Effector CD4-positive, alpha-beta T cell (primary cell): Measurements from ENCODE around the gene LIMCH1.
"Not testable (repeated sequence)": the region's sequence is repeated elsewhere in the genome, so short reads cannot be mapped to it uniquely, and the experiment has no call there.

Experiments
- DNase-seq: peaks from one replicate; pipeline ENCODE4 v3.0.0-alpha.2; 2020

LIMCH1 gene

GRCh38 chr4:41737491-41737890 lies 199.5 kb downstream of the LIMCH1 start:
- DNase-seq: not testable (repeated sequence)

DNA sequence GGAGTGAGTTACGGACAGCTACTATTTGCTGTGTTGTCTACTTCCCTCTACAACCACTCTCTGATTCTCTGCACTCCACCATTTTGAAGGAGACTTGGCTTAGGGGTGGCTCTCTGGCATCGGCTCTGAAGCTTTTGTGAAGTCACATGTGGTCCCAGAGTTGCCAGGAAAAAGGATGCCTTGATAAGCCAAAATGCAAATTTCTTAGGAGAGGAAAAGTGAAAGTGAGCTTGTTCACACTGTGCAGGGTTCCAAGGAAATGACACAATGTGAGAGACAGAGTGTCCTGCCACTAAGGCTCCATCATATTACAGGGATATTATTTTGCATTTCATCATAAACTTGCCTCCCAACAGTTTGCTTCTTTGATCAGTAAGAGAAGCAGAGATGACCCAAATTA lies 203.4 kb downstream of the LIMCH1 start:
- no peak for DNase-seq

GRCh38 chr4:41744572-41745291 lies 206.8 kb downstream of the LIMCH1 start:
- DNase-seq: no peak

- DNase-seq: no peak
Measured at GRCh38 chr4:41745292-41746024, 207.5 kb downstream of the LIMCH1 start.

DNA sequence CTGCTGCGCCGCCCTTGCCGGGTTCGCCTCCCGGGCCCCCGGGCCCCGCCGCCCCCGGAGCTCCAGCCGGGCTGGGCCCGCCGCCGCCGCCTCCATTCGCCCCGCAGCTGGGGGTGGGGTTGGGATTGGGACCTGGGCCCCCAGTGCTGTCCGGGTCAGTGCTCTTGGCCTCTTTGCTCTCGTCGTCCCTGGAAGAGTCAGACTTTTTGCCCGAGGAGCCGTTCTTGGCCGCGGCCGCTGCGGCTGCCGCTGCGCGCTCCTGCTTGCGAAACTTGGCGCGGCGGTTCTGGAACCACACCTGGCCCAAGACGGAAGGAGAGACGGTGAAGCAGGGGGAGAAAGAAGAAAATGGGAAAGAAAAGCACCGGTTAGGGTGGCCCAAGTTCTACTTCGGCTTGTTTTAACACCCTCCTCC lies 208.1 kb downstream of the LIMCH1 start:
- no peak for DNase-seq

GRCh38 chr4:41746440-41747229 lies 208.7 kb downstream of the LIMCH1 start:
- no peak for DNase-seq

DNA sequence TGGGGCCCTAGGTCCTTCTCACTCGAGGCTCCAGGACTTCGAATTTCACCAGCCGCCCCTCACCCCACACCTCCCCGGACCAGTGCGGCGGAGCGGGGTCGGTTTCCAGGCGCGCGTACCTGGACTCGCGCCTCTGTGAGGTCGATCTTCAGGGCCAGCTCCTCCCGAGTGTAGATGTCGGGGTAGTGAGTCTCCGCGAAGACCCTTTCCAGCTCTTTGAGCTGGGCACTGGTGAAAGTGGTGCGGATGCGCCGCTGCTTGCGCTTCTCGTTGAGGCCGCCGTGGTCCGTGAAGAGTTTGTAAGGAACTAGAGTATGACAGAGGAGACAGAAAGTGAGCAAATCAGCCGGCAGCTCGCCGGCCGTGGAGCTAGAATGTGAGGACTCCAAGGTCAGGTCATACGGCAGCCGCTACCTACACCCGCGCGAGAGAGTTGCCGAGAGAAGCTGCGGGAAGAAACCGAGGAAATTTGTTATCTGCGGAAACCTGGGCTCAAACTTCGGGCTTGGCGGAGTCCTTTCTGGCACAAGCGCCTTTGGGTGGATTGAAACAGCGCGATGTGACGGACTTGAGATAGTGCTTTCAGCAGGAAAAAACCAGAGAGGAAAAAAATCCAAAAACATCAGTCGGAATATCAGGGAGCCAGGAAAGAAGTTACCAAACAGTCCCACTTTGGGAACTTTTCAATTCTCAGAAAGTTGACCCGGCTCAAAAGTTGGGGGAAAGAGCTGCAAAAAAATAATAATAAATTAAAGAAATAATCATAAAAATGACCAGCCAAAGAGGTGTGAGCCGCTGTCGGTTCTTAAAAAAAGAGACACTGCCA lies 209.5 kb downstream of the LIMCH1 start:
- no peak for DNase-seq

DNA sequence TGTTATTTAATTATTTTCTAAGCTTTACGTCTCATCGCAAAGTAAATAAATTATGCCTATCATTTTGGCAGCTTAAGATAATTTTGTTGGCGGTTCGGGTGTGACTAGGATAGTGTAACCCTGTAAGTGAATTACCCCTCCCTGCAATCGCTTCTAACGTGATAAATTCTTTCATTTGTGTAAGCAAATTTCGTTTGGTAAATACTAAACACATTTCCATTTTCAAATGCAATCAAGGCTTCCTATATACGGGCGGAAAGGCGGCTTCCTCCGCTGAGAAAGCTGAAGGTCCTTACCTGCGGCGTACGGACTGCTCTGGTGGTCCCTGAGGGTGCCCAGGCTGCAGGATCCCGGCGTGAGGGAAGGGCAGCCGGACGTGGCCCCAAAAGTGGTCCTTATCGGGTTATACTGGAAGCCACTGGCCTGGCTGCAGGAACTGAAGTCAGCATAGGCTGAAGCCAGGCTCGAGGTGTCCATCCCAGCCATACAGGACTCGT lies 210.2 kb downstream of the LIMCH1 start:
- no peak for DNase-seq

- no peak for DNase-seq
Measured at GRCh38 chr4:41748571-41749475, 210.9 kb downstream of the LIMCH1 start, which contains the start of gene PHOX2B. Gene PHOX2B (minus strand): TSS chr4:41748725. CDS start chr4:41748610, 115 bp downstream.

DNA sequence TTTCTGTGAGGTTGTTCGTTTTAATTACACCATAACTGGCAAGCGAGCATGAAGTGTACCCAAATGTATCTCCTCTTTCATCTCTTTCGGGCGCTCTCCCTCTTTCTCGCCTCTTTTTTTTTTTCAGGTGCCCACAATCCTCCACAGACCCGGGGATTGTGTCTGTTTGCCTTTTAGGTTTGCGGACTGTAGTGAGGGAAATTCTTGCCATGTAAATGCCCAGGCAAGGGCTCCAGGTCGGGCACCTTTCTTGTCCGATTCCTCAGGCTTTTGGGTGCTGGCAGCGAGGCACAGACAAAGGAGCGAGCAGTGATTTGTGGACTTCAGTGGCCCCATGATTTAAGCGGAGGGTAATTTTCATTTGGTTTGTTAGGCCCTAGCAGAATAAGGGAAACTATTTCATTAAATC lies 211.7 kb downstream of the LIMCH1 start:
- DNase-seq: no peak
